ENCODE measurements around the gene SLC34A1. TPM values are rescaled to one million over a fixed set of nuclear protein-coding genes. Genes with fewer than 3 reads are reported as not detected.

SLC34A1 gene
- total RNA-seq, 1 donor from 2014 or later, result not detected

DNA sequence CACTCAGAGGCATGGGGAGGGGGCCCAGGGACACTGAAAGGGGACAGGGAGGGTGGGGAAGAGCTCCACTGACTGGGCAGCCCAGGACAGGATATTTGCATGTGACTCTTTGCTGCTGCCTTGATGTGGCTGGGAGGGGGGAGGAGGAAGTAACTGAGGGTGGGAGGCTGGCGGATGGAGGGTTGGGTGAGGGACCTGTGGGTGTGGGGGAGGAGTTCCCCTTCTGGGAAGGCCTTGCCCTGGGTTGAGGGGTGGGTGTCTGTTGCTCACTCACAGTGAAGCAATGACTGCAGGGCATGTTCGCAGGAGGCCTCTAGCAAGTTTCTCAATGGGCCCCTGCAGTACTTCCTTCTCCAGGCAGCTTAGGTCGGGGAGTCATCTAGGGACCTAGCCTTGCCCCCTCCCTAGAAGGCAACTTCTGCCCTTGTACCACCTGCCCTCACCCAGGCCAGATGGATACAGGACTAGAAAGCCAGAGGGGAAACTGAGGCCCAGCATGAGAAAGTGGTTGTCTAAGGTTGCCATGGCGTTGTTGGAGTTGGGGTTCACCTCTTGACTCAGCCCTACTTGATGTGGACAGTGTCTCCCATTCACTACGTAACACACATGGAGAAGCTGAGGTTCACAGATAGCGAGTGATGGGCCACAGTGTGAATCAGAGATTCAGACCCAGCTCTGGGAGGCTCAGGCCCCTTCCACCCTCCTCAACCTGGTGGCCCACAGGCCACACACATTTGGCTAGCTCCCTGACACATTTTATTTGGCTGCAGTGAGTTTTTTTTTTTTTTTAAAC, 45.2 kb downstream of the SLC34A1 start:
- intact Hi-C loops (cut with micrococcal nuclease), result loop anchor here (1.0 to 5.0 kb wide), 2 partner anchors 16 to 892 kb away; partner anchors contain the start of gene RNF44

DNA sequence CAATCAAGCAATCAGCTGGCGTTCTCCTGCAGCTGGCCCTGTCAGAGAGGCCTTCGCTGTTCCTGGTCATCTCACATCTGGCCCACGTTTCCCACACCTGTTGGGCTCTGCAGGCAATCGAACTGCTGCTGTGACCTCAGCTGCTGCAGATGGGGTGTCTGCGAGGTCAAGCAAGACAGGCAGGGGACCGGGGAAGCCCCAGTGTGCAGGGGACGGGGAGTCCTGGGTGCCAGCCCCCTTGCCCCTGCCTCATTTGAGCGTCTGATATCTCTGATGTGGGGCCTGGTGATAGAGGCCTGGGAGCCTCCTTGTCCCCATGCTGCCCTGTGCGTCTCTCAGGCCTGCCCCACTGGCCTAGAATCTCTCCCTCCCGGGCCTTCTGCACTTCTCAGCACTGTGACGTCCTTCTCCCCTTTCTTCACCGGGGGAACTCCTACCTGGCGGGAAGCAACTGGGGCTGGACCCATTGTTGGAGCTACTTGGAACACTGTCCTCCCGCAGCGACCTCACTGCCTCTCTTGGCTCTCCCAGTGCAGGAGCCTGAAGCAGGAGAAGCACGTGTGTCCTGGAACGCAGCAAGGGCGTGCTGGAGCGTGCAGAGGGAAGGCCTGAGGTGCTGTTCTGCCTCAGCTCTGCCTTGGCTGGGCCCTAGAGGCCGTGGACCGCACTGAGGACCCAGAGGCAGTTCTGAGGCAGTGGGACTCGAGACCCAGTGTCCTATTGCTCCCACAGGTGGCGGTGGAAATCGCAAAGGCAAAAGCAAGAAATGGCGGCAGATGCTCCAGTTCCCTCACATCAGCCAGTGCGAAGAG, 46.1 kb downstream of the SLC34A1 start:
- intact Hi-C loops (cut with micrococcal nuclease), result no loop called here

DNA sequence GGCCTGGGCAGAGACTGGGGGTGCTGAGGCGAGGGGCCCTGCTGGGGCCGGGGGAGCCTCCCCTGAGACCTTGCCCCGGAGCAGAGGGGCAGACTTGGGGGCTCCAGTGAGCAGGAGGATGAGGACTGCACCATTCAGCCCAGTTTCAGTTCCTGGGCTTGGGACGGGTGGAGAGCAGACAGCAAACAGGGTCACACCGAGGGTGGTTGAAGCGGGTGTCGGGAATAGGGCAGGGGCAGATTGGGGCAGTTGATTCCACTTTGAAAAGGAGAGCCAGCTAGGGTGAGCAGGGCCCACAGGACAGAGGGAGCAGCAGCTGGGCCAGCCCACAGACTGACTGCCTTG, 46.7 kb downstream of the SLC34A1 start:
- intact Hi-C loops (cut with micrococcal nuclease), result no loop called here

DNA sequence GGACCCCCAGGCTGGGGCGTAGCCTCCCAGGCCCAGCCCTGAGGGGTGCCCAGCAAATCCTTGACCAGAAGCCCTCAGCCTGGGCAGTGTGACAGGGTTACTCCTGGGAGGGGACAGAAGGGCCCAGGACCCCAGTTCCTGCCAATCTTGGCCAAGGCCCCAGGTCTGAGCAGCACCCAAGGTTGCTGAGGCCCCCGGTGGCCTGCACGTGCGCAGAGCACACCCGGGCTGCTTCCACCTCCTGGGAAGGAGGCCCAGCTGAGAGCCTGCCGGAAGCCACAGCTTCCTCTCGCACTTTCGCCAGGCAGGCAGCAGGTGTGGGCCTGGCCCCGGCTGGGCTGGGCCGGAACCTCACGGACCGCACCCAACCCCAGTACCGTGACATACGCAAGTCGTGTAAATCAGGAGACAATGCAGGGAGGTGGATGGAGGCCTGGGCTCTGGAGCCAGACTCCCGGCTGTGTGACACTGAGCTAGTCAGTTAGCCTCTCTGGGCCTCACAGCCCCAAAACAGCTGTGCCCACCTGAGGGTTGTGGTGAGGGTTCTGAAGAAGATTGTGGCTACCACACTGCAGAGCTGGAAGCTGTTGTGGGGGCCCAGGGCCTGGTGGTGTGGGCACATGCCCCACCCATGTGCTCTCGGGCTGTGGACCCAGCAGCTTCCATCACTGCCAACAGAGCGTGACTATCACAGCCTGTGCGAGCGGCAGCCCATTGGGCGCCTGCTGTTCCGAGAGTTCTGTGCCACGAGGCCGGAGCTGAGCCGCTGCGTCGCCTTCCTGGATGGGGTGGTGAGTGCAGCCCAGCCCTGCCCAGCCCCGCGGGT, 47.3 kb downstream of the SLC34A1 start:
- intact Hi-C loops (cut with micrococcal nuclease), result no loop called here

DNA sequence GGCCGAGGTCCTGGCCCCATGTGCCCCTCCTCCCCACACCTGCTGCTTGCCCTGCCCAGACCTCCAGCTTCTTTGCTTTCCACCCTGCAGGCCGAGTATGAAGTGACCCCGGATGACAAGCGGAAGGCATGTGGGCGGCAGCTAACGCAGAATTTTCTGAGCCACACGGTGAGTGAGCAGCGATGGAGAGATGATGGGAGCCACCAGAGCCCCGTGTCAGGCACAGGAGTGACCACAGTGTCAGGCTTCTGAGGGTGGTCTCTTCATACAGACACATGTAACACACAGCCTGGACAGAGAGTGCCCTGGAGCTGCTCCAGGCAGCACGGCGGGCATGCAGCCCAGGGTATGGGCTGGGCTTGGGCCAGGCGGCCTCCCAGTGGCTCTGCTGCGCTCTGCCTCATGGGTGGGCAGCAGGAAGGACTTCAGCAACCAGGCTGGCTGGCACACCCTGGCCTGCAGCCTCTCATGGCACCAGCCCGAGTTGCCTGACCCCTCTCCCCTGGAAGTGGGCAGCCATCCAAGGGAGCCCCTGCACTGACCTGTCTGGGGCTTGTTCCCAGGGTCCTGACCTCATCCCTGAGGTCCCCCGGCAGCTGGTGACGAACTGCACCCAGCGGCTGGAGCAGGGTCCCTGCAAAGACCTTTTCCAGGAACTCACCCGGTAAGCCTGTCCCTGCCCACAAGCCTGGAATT, 48.1 kb downstream of the SLC34A1 start:
- intact Hi-C loops (cut with micrococcal nuclease), result no loop called here

DNA sequence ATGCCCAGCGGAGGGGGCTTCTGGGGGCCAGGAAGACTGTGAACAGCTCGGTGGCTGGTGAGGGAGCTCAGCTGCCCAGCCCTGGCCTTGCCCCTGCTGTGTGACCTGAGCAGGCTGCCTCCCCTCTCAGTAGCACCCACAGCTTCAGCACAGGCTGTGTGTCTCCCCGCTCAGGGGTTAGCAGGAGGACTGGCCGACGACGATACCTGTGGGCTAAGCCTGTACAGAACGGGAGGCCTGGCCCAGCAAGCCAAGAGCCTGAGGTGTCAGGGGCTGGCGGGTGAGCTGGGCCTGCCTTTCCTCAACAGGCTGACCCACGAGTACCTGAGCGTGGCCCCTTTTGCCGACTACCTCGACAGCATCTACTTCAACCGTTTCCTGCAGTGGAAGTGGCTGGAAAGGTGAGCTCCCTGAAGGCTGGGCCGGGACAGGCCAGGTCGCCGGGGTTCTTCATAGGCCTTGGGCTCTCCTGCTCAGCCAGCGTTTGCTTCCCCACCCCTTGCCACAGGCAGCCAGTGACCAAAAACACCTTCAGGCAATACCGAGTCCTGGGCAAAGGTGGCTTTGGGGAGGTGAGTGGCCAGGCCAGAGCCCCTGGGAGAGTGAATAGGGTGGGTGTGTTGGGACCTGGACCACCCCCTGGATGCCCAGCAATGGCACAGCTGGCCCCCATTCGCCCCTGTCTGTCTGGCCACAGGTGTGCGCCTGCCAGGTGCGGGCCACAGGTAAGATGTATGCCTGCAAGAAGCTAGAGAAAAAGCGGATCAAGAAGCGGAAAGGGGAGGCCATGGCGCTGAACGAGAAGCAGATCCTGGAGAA, 48.8 kb downstream of the SLC34A1 start:
- intact Hi-C loops (cut with micrococcal nuclease), result no loop called here

DNA sequence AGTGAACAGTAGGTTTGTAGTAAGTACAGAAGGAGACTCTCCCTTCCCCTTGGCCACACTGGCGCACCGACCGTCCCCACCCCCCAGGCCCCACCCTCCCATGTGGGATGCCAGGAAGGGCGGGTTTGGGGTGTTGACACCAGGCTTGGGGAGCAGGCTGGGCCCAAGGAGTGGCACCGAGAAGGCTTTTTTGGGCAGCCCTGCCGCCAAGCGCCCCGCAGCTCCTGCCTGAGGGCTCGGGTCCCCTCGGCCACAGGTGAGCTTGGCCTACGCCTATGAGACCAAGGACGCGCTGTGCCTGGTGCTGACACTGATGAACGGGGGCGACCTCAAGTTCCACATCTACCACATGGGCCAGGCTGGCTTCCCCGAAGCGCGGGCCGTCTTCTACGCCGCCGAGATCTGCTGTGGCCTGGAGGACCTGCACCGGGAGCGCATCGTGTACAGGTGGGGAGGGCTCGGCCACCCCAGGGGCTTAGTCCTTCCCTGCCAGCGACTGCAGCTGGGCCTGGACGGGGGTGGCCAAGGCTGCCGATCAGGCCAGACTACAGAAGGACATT, 49.5 kb downstream of the SLC34A1 start:
- intact Hi-C loops (cut with micrococcal nuclease), result no loop called here

DNA sequence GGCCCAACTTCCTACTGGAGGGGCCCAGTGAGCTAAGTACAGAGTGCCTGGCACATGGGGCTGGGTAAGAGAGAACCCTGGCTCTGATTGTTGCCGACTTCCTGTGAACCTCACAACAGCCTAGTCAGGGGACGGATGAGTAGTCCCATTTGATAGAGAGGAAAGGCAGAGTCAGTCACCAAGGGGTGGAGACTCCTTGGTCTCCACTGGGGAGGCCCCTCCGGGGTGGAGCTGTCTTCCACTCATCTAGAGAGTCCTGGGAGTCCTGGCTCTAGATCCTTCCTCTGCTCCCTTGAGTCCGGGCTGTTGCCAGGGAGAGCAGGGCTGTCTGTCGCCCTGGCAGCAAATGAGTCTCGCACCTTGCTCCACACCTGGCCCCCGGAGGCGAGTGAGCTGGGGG, 50.2 kb downstream of the SLC34A1 start:
- intact Hi-C loops (cut with micrococcal nuclease), result no loop called here

DNA sequence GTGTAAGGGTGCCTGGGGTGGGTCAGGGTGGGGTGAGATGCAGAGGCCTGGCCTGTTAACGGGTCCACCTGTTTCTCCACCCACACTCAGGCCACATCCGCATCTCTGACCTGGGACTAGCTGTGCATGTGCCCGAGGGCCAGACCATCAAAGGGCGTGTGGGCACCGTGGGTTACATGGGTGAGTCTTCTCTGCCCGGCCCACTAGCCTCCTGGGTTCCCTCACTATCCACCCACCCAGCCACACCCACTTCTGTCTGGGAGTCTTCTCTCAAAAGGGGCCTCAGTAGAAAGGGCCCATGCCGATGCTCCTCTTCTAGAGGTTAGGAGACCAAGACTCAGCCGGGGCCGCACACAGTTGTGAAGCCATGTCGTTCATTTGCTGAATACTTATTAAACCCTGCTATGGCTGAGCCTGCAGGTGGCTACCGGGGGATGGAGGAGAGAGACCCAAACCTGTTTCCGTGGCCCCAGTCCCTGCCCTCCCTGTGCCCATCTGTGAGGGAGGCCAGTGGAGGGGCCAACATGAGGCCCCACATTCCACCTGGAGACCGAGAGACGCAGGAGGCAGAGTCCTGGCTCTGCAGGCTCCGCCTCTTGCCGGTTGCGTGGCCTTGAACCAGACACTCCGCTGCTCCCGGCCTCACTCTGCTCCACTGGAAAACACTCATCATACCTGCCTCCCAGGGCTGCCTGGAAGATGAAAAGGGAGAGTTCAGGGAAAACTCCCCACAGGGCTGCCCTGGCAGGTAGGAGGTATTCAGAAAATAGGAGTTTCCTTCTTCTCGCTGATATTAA, 50.9 kb downstream of the SLC34A1 start:
- intact Hi-C loops (cut with micrococcal nuclease), result no loop called here

DNA sequence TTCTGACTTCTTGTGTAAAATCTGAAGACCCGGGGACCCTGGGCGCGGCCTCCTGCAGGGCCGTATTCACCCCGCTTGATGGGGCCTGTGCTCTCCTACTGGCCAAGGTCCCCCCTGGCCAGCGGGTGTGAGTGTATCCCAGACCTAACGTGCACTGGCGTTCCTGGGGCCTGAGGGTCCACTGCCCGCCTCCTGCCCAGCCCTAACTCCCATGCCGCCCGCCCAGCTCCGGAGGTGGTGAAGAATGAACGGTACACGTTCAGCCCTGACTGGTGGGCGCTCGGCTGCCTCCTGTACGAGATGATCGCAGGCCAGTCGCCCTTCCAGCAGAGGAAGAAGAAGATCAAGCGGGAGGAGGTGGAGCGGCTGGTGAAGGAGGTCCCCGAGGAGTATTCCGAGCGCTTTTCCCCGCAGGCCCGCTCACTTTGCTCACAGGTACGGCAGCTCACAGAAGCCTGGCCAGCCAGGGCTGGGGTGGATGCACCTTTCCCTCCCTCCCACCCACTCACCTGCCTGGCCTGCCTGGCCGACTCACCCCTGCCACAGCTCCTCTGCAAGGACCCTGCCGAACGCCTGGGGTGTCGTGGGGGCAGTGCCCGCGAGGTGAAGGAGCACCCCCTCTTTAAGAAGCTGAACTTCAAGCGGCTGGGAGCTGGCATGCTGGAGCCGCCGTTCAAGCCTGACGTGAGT, 51.8 kb downstream of the SLC34A1 start:
- intact Hi-C loops (cut with micrococcal nuclease), result no loop called here

DNA sequence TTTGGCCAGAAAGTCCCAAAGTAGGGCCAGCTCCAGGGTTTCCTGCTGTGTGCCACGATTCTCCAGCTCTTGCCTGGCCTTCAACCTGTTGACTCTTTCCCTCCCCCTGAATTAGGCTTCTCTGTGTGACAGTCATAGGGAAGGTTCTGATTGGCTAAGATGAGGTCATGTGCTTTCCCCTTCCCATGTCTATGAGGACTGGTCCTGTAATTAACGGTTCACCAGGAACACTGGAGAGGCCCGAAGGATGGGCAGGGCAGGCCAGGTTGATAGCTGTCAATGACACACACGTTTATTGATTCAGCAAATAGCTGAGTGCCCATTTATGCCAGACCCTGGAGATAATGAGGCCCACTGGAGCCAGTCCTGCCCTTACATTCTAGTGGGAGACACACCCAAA, 53.4 kb downstream of the SLC34A1 start:
- intact Hi-C loops (cut with micrococcal nuclease), result no loop called here

DNA sequence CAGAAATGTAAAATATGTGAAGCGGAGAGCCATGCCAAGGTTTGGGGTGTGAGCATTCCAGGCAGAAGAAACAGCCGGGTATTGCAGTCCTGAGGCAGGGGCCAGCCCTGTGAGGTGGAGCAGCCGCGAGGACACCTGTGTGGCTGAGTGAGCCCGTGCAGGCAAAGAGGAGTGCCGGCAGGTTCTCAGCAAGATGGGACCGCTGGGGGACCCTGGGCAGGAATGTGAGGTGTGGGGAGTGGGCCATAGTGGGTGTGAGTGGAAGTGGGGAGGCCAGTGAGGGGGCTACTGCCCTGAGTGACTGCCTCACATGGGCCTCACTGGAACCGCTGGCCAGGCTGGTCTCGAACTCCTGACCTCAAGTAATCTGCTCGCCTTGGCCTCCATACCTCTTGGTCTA, 54.2 kb downstream of the SLC34A1 start:
- intact Hi-C loops (cut with micrococcal nuclease), result no loop called here

DNA sequence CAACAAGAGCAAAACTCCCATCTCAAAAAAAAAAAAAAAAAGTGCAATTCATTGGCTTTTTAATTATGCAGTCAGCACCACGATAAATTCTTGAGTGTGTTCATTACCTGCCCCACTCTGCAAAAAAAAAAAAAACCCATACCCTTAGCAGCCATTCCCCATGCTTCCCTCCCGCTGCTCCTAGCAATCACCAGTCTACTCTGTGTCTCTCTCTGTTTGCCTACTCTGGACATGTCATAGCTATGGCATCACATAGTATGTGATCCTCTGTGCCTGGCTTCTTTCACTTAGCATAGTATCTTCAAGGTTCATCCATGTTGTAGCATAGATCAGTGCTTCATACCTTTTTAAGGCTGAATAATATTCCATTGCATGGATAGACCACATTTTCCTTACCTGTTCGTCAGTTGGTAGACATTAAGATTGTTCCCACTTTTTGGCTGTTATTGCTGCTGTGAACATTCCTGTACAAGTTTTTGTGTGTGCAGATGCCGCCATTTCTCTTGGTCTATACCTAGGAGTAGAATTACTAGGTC, 55.4 kb downstream of the SLC34A1 start:
- intact Hi-C loops (cut with micrococcal nuclease), result no loop called here

DNA sequence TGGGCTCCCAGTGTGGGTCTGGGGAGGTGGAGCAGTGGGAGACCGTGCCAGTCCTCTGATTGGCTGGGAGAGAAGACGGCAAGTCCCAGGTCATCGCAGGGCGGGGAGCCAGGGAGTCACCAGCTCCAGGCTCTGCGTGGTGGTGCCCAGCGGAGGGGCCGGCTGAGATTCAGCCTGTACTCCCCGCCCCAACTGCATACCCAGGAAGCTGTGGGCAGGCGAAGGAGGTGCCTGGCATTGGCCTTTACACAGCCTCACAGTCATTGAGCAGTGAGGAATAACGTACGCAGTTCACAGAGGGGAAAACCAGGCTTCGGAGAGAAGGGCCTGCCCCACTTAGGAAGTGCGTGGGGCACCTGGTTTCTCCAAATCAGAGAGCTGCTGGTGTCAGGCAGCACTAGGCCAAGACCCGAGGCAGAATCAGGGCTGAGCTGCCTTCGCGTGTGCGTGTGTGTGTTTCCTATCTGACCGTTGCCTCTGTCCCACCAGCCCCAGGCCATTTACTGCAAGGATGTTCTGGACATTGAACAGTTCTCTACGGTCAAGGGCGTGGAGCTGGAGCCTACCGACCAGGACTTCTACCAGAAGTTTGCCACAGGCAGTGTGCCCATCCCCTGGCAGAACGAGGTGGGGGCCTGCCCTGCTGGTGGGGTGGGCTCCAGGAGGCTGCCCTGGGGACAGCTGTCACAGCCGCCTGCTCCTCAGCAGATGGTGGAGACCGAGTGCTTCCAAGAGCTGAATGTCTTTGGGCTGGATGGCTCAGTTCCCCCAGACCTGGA, 56.2 kb downstream of the SLC34A1 start:
- intact Hi-C loops (cut with micrococcal nuclease), result no loop called here

DNA sequence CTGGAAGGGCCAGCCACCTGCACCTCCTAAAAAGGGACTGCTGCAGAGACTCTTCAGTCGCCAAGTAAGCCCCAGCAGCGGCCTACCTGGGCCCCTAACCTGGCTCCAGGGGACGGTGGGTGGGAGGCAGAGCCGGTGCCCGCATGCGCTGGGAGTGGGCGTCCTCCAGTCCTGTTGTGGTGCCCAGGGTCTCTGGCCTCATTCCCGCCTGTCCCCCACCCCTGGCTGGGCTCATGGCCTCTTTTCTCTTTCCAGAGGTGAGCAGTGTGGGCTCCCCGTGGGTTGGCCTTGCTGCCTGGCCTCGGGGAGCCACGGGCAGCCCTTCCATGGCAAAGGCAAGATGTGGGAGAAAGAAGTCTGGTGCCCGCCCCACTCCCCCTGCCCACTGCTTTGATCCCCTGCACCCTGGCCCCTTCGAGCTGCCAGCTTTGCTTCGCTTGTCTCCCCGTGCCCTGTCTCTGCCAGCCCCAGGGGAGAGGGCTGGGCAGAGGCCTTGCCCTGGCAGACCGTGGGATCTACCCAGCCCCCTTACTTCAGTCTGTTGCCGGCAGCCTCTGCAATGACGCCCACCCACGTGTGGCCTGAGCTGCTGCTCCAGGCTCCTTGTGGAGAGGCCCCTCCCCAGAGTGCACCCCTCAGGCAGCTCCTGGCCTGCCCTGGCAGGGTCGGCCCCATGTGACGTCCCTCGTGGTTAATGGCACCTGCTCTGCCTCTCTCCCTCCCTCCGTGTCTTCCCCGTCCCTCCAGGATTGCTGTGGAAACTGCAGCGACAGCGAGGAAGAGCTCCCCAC, 57.0 kb downstream of the SLC34A1 start:
- intact Hi-C loops (cut with micrococcal nuclease), result no loop called here

DNA sequence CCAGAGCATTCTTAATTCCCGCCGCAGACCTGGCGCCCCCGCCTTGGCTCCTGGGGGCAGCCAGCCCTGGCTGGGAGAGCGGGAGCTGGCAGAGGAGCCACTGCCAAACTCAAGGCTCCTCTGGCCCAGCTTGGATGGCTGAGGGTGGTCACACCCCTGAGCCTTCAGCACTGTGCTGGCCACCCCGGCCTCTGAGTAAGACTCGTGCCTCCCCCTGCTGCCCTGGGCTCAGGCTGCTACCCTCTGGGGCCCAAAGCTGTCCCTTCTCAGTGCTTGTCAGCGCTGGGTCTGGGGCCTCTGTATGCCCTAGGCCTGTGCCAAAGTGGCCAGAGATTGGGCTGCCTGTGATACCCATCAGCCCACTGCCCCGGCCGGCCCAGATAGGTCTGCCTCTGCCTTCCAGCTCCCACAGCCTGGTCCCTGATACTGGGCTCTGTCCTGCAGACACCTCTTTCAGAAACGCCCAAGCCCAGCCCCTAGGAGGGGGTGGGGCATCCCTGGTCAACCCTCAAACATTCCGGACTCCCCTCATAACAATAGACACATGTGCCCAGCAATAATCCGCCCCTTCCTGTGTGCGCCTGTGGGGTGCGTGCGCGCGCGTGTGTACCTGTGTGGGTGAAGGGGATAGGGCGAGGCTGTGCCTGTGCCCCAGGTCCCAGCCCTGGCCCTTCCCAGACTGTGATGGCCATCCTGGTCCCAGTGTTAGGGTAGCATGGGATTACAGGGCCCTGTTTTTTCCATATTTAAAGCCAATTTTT, 58.0 kb downstream of the SLC34A1 start:
- intact Hi-C loops (cut with micrococcal nuclease), result no loop called here
